ENCODE measurements around the gene CDK19. TPM values are rescaled to one million over a fixed set of nuclear protein-coding genes. Genes with fewer than 3 reads are reported as not detected.

CDK19 gene
- total RNA-seq, 2 donors from 2014 or later: 8.7 to 14.3 TPM

GRCh38 chr6:110561008-110561396, 254.3 kb downstream of the CDK19 start:
- Histone ChIP-seq H3K27ac (no peak overlapping the region), H3K4me1 (ENCODE audit: control insufficient read depth in 1 of 2, low read depth in 2 of 2) (no peaks in the 10 kb centered on the region), H3K4me3 (no peak overlapping the region), H3K36me3 (no peaks in the 10 kb centered on the region), H3K27me3 (replicated peaks; ENCODE audit: insufficient read depth) (no peaks in the 10 kb centered on the region), H3K9me3 (no peaks in the 10 kb centered on the region)
- no peak for TF ChIP-seq CTCF (IDR thresholded peaks at IDR 0.05)
- DNase-seq (ENCODE audit: low spot score) (no peak), ATAC-seq (ENCODE audit: insufficient number of reproducible peaks, low FRiP score, low read depth) (no peak)

GRCh38 chr6:110560239-110561007, 254.8 kb downstream of the CDK19 start:
- DNase-seq (ENCODE audit: low spot score) (no peak), ATAC-seq (ENCODE audit: insufficient number of reproducible peaks, low FRiP score, low read depth) (no peak)
- Histone ChIP-seq H3K4me3 (no peak overlapping the region), H3K4me1 (ENCODE audit: control insufficient read depth in 1 of 2, low read depth in 2 of 2) (no peaks in the 10 kb centered on the region), H3K27me3 (replicated peaks; ENCODE audit: insufficient read depth) (no peaks in the 10 kb centered on the region), H3K9me3 (no peaks in the 10 kb centered on the region), H3K36me3 (no peaks in the 10 kb centered on the region), H3K27ac (no peak overlapping the region)
- no peak for TF ChIP-seq CTCF (IDR thresholded peaks at IDR 0.05)

Other genes with a start within 250 kb of the CDK19 start
- 100 to 1,000 TPM in 1 of 2 donors, 10 to 100 TPM in 1; 49.5 to 120 TPM for gene AMD1, start 59.3 kb upstream of the CDK19 start, total RNA-seq
- 10 to 100 TPM; 18.0 to 30.3 TPM for gene GTF3C6, start 143.2 kb upstream of the CDK19 start, total RNA-seq
- 10 to 100 TPM; 13.9 to 37.0 TPM for gene RPF2, start 166.6 kb upstream of the CDK19 start, total RNA-seq